GM19397 (cell line): ENCODE results near the gene SLC17A4.

Experiments
- ATAC-seq: cut with Tn5 transposase; IDR thresholded peaks from one replicate; pipeline ENCODE4 v1.9.1; 2021; ENCODE audit warnings: mild to moderate bottlenecking, moderate library complexity; ENCODE audit not compliant: unreplicated experiment

SLC17A4 gene

GRCh38 chr6:25815194-25815593 lies 60.7 kb downstream of the SLC17A4 start:
- no peak for ATAC-seq

GRCh38 chr6:25816252-25816651 lies 61.7 kb downstream of the SLC17A4 start:
- no peak for ATAC-seq

GRCh38 chr6:25821341-25821740 lies 66.8 kb downstream of the SLC17A4 start:
- no peak for ATAC-seq

GRCh38 chr6:25829375-25829774 lies 74.8 kb downstream of the SLC17A4 start:
- ATAC-seq = no peak

- no peak for ATAC-seq
Observed at GRCh38 chr6:25830458-25830857, 75.9 kb downstream of the SLC17A4 start.
